ENCODE data around the gene CEP152. TPM values are rescaled to one million over a fixed set of nuclear protein-coding genes. Genes with fewer than 3 reads are reported as not detected.

The CEP152 gene
- total RNA-seq, 1 experiment from 2014 or later, result 13.9 TPM

GRCh38 chr15:48800245-48800644 lies 10.6 kb downstream of the CEP152 start:
- no peak overlapping the region for H3K27ac ChIP-seq (ENCODE audit: low read length)
- ChIA-PET POLR2A (no interaction called here), CTCF (no interaction called here)
- H3K4me1 ChIP-seq (ENCODE audit: control insufficient read depth, insufficient read depth, low read length), result no peaks in the 10 kb centered on the region
- intact Hi-C loops (cut with micrococcal nuclease; ENCODE audit: unreplicated experiment), result no loop called here
- no peak for DNase-seq (ENCODE audit: low read depth, low spot score)
- TF ChIP-seq TCF7L2 (IDR thresholded peaks at IDR 0.05; ENCODE audit: low read depth, low read length) (no peak), SIN3A (IDR thresholded peaks at IDR 0.05; ENCODE audit: borderline replicate concordance, insufficient read depth, low read depth, low read length) (no peak), CTCF (IDR thresholded peaks at IDR 0.05) (no peak), REST (IDR thresholded peaks at IDR 0.05; ENCODE audit: insufficient read depth in 1 of 2, low read depth in 2 of 2, low read length in 1 of 2) (no peak), POLR2AphosphoS5 (IDR thresholded peaks at IDR 0.05; ENCODE audit: low read depth, low read length) (no peak)
- H3K4me3 ChIP-seq (ENCODE audit: low read depth in 2 of 2, low read length in 2 of 2), result no peak overlapping the region
- in situ Hi-C loops (cut with HindIII; ENCODE audit: low pct_unique_long_range_greater_than_20kb, low sequenced_read_pairs), result no loop called here
- no peaks in the 10 kb centered on the region for H3K27me3 ChIP-seq (ENCODE audit: control insufficient read depth, insufficient read depth, low read length)
- no peak for ATAC-seq
- no peaks in the 10 kb centered on the region for H3K9me3 ChIP-seq (ENCODE audit: control insufficient read depth, insufficient read depth, low read depth, low read length)
- peaks cover 3% of the 10 kb centered on the region; the same call in 1 of the 2 replicates for H3K36me3 ChIP-seq (ENCODE audit: control insufficient read depth, insufficient read depth, low read length)
- BruUV-seq (replicated peaks), result no TSS peak

GRCh38 chr15:48798319-48798718 lies 12.6 kb downstream of the CEP152 start:
- POLR2A ChIA-PET, result no interaction called here
- in situ Hi-C loops (cut with HindIII; ENCODE audit: low pct_unique_long_range_greater_than_20kb, low sequenced_read_pairs), result no loop called here
- no TSS peak for BruUV-seq (replicated peaks)
- Histone ChIP-seq H3K27ac (ENCODE audit: low read length) (no peak overlapping the region), H3K4me3 (ENCODE audit: low read depth in 2 of 2, low read length in 2 of 2) (no peak overlapping the region), H3K9me3 (ENCODE audit: control insufficient read depth, insufficient read depth, low read depth, low read length) (no peaks in the 10 kb centered on the region), H3K27me3 (ENCODE audit: control insufficient read depth, insufficient read depth, low read length) (no peaks in the 10 kb centered on the region), H3K4me1 (ENCODE audit: control insufficient read depth, insufficient read depth, low read length) (no peaks in the 10 kb centered on the region), H3K36me3 (ENCODE audit: control insufficient read depth, insufficient read depth, low read length) (peaks cover 3% of the 10 kb centered on the region; the same call in 1 of the 2 replicates)
- CTCF ChIA-PET, result no interaction called here
- DNase-seq (ENCODE audit: low read depth, low spot score), result no peak
- TF ChIP-seq SIN3A (IDR thresholded peaks at IDR 0.05; ENCODE audit: borderline replicate concordance, insufficient read depth, low read depth, low read length), result no peak
- intact Hi-C loops (cut with micrococcal nuclease; ENCODE audit: unreplicated experiment), result no loop called here
- ATAC-seq, result no peak

GRCh38 chr15:48796930-48797329 lies 13.9 kb downstream of the CEP152 start:
- Histone ChIP-seq H3K4me3 (ENCODE audit: low read depth in 2 of 2, low read length in 2 of 2) (no peak overlapping the region), H3K9me3 (ENCODE audit: control insufficient read depth, insufficient read depth, low read depth, low read length) (no peaks in the 10 kb centered on the region), H3K4me1 (ENCODE audit: control insufficient read depth, insufficient read depth, low read length) (no peaks in the 10 kb centered on the region), H3K36me3 (ENCODE audit: control insufficient read depth, insufficient read depth, low read length) (peaks cover 8% of the 10 kb centered on the region; the same call in 1 of the 2 replicates), H3K27ac (ENCODE audit: low read length) (no peak overlapping the region), H3K27me3 (ENCODE audit: control insufficient read depth, insufficient read depth, low read length) (no peaks in the 10 kb centered on the region)
- in situ Hi-C loops (cut with HindIII; ENCODE audit: low pct_unique_long_range_greater_than_20kb, low sequenced_read_pairs), result no loop called here
- no peak for ATAC-seq
- TF ChIP-seq TCF7L2 (IDR thresholded peaks at IDR 0.05; ENCODE audit: low read depth, low read length), result no peak
- TF ChIP-seq POLR2AphosphoS5 (IDR thresholded peaks at IDR 0.05; ENCODE audit: low read depth, low read length), result no peak
- no peak for TF ChIP-seq CTCF (IDR thresholded peaks at IDR 0.05)
- TF ChIP-seq SIN3A (IDR thresholded peaks at IDR 0.05; ENCODE audit: borderline replicate concordance, insufficient read depth, low read depth, low read length), result no peak
- no peak for TF ChIP-seq REST (IDR thresholded peaks at IDR 0.05; ENCODE audit: insufficient read depth in 1 of 2, low read depth in 2 of 2, low read length in 1 of 2)
- intact Hi-C loops (cut with micrococcal nuclease; ENCODE audit: unreplicated experiment), result no loop called here
- no peak for DNase-seq (ENCODE audit: low read depth, low spot score)
- ChIA-PET POLR2A (no interaction called here), CTCF (no interaction called here)
- BruUV-seq (replicated peaks), result no TSS peak
